Measurements from ENCODE around the gene LMLN.
"Not testable (repeated sequence)": the region's sequence is repeated elsewhere in the genome, so short reads cannot be mapped to it uniquely, and the experiment has no call there.

Gene LMLN

GRCh38 chr3:197959891-197960693, at the start of gene LMLN:
Gene LMLN (plus strand): TSS chr3:197960217. CDS start chr3:197960246, 29 bp downstream.
- peaks cover 7% of the 10 kb centered on the region for H3K36me3 ChIP-seq (ENCODE audit: control insufficient read depth, insufficient read depth, low read length)
- peak; percentile 96 for DNase-seq (ENCODE audit: extremely low read depth, insufficient read length)
- H3K4me3 ChIP-seq (replicated peaks; ENCODE audit: low read depth, low read length) = peak within 1 kb of the TSS; percentile 80
- no peaks in the 10 kb centered on the region for H3K27me3 ChIP-seq (replicated peaks; ENCODE audit: control insufficient read depth, insufficient read depth, low read length)
- TF ChIP-seq, protein P1, sequence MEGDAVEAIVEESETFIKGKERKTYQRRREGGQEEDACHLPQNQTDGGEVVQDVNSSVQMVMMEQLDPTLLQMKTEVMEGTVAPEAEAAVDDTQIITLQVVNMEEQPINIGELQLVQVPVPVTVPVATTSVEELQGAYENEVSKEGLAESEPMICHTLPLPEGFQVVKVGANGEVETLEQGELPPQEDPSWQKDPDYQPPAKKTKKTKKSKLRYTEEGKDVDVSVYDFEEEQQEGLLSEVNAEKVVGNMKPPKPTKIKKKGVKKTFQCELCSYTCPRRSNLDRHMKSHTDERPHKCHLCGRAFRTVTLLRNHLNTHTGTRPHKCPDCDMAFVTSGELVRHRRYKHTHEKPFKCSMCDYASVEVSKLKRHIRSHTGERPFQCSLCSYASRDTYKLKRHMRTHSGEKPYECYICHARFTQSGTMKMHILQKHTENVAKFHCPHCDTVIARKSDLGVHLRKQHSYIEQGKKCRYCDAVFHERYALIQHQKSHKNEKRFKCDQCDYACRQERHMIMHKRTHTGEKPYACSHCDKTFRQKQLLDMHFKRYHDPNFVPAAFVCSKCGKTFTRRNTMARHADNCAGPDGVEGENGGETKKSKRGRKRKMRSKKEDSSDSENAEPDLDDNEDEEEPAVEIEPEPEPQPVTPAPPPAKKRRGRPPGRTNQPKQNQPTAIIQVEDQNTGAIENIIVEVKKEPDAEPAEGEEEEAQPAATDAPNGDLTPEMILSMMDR (IDR thresholded peaks at IDR 0.05; ENCODE audit: insufficient read depth, low read length, poor library complexity, severe bottlenecking) = no peak

GRCh38 chr3:197912741-197913476, 47.1 kb upstream of the LMLN start:
- TF ChIP-seq, protein P1 (IDR thresholded peaks at IDR 0.05; ENCODE audit: insufficient read depth, low read length, poor library complexity, severe bottlenecking) = no peak
- DNase-seq (ENCODE audit: extremely low read depth, insufficient read length) = peak; percentile 31

GRCh38 chr3:197913641-197914380, 46.2 kb upstream of the LMLN start:
- H3K36me3 ChIP-seq (ENCODE audit: control insufficient read depth, insufficient read depth, low read length) = no peaks in the 10 kb centered on the region
- no peaks in the 10 kb centered on the region for H3K27me3 ChIP-seq (replicated peaks; ENCODE audit: control insufficient read depth, insufficient read depth, low read length)
- TF ChIP-seq, protein P1 (IDR thresholded peaks at IDR 0.05; ENCODE audit: insufficient read depth, low read length, poor library complexity, severe bottlenecking) = no peak
- H3K4me3 ChIP-seq (replicated peaks; ENCODE audit: low read depth, low read length) = no peak overlapping the region
- DNase-seq (ENCODE audit: extremely low read depth, insufficient read length) = no peak

More at GRCh38 chr3:197912741-197913476, 47.1 kb upstream of the LMLN start:
- no peaks in the 10 kb centered on the region for H3K27me3 ChIP-seq (replicated peaks; ENCODE audit: control insufficient read depth, insufficient read depth, low read length)
- H3K36me3 ChIP-seq (ENCODE audit: control insufficient read depth, insufficient read depth, low read length) = no peaks in the 10 kb centered on the region
- H3K4me3 ChIP-seq (replicated peaks; ENCODE audit: low read depth, low read length) = no peak overlapping the region

GRCh38 chr3:197921429-197922275, 38.4 kb upstream of the LMLN start:
- not testable (repeated sequence) for H3K36me3 ChIP-seq (ENCODE audit: control insufficient read depth, insufficient read depth, low read length); DNase-seq (ENCODE audit: extremely low read depth, insufficient read length); H3K4me3 ChIP-seq (replicated peaks; ENCODE audit: low read depth, low read length); H3K27me3 ChIP-seq (replicated peaks; ENCODE audit: control insufficient read depth, insufficient read depth, low read length)

DNA sequence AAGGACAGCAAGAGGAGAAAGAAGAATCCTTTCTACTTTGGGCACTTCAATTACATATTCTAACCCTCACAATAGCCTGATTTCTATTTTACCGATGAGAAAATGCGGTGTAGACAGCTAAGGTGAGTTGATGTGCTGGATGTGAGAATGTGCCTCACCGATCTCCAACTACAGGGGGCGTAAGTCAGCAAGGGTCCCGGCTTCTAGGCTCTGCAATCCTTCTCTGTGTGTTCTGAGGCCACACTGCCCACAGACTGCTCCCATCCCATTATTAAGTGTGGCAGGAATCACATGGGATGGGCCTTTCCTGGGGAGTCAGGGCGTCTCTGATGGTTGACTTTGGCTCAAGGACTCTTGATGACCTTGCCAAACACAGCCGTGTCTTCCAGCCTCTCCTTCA, 33.6 kb upstream of the LMLN start:
- no peak overlapping the region for H3K4me3 ChIP-seq (replicated peaks; ENCODE audit: low read depth, low read length)
- DNase-seq (ENCODE audit: extremely low read depth, insufficient read length) = no peak
- TF ChIP-seq, protein P1 (IDR thresholded peaks at IDR 0.05; ENCODE audit: insufficient read depth, low read length, poor library complexity, severe bottlenecking) = peak; percentile 28
- no peaks in the 10 kb centered on the region; the same call in 1 of the 2 replicates for H3K27me3 ChIP-seq (replicated peaks; ENCODE audit: control insufficient read depth, insufficient read depth, low read length)
- H3K36me3 ChIP-seq (ENCODE audit: control insufficient read depth, insufficient read depth, low read length) = no peaks in the 10 kb centered on the region

- H3K36me3 ChIP-seq (ENCODE audit: control insufficient read depth, insufficient read depth, low read length); H3K4me3 ChIP-seq (replicated peaks; ENCODE audit: low read depth, low read length); H3K27me3 ChIP-seq (replicated peaks; ENCODE audit: control insufficient read depth, insufficient read depth, low read length); DNase-seq (ENCODE audit: extremely low read depth, insufficient read length): not testable (repeated sequence)
Measured at GRCh38 chr3:197927578-197927977, 32.4 kb upstream of the LMLN start.

All from GM06990 (cell line).